Fibroblast of peridontal ligament (primary cell): Measurements from ENCODE around the gene NOTUM.
"Not testable (repeated sequence)": the region's sequence is repeated elsewhere in the genome, so short reads cannot be mapped to it uniquely, and the experiment has no call there.

Source experiments
- DNase-seq: peaks from one replicate; pipeline ENCODE4 v3.0.0-alpha.2; 2010; ENCODE audit errors: extremely low read depth

The NOTUM gene

DNA sequence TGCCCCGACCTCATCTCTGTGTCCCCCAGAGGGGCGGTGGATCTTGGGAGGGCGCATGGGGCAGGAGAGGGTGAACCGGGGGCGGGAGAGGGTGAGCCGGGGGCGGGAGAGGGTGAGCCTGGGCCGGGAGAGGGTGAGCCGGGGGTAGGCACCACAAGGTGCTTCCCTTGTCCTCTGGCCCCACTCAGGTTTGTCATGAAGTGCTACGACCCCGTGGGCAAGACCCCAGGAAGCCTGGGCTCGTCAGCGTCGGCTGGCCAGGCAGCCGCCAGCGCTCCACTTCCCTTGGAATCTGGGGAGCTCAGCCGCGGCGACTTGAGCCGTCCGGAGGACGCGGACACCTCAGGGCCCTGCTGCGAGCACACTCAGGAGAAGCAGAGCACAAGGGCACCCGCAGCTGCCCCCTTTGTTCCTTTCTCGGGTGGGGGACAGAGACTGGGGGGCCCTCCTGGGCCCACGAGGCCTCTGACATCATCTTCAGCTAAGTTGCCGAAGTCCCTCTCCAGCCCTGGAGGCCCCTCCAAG is 35.3 kb upstream of the NOTUM start:
- no peak for DNase-seq

DNA sequence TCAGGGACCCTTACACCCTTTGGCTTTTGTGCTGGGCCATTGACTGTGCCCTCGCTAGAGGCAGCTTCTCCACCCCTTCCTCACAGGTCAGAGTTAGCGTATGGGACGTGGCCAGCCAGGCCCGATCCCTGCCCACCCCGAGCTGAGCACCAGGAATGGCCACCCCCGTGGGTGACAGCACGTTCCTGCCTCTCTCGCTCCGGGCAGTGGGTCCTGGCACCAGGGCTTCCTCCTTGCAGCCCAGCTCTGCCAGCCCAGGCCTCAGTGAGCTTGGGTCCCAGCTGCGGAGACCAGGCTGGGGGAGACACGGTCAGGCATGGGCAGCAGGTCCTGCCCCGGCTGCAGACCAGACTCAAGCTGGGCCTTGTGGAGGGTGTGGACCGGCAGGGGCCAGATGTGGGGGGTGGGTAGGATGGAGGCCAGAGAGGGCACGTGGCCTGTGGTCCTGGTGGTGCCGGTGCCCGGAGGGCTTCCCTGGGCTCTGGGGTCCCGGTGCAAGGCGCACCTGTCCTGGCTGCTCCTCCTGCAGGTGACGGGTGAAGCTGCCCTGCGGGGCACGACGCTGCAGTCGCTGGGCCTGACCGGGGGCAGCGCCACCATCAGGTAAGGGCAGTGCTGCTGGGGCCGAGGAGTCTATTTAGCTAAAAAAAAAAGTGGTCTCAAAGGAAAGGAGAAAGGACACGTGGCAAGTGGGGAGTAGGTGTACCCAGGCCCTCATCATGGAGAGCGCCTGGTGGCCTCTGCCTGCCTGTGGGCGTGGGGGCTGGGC is 34.7 kb upstream of the NOTUM start:
- DNase-seq = no peak

DNA sequence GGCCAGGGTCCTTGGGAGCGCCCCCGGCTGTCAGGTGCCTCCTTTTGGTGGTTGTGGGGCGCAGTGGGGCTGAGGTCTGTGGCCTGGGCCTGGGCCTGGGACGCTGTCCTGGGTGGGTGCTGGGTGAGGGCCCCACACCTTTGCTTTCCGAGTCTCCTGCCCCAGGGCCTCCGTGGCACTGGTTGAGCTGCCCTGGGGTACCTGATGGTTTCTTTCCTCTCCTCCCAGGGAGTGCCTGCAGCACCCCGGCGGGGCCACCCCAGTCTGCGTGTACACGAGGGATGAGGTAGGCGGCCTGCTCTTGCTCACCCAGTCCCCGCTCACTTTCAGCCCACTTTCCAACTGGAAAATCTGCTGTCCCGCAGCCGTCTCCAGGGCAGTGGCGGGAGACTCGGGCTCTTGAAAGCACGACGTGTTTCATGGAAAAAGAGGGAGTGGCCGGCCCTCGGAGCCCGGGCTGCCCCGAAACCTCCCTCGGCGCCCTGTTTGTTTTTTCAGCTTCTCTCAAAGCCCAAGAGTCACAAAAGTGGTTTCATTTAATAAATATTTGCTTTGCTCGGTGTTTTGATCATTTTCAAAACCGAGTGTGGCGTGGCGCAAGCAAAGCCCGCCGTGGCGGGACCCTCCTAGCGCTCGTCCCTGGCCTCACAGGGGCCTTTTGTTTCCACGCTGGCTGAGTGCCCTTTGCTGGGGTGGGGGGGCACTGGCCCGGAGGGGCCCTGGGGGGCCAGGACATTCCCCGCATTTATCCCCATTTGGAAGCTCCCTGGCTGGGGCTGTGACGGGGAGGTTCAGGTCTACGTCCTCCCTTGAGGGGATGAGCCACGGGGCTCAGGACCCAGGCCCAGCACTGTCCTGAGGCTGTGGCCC is 33.8 kb upstream of the NOTUM start:
- DNase-seq = peak; percentile 7

DNA sequence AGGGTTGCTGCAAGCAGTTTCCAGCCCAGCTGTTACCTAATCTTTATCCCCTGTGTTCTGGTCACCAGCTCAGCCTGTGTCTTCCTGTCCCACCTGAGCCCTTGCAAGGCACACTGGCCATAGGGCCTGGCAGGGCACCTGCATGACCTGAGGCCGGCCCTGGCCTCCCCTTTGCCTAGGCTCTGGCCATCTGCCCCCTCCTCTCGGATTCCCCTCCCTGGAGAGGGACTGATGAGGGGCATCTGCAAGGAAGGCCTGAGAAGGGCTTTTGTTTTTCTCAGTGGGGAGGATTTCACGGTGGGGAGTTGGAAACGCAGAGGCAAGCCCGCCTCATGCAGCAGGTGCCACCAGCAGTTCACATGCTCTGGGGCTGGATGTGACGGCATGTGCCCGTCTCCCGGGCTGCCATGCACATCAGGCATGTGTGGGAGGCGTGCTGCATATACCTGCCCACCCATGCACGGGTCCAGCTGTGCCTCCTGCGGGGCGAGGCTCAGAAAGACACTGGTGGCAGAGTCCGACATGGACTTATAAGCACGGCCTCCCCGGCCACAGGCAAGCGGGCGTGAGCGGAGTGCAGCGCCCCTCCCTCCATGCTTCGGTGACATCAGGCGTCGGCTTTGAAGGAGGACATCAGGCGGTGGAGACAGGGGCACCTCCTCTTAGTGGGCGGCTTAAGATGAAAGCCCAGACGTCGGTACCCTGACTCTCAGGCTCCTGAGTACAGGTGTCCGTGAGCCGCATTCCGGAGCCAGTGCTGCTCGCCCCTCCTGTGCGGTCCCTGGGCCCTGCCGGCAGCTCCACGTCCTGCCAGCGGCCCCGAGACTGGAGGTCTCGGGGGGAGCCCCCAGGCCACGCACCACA is 33.0 kb upstream of the NOTUM start:
- DNase-seq = no peak

DNA sequence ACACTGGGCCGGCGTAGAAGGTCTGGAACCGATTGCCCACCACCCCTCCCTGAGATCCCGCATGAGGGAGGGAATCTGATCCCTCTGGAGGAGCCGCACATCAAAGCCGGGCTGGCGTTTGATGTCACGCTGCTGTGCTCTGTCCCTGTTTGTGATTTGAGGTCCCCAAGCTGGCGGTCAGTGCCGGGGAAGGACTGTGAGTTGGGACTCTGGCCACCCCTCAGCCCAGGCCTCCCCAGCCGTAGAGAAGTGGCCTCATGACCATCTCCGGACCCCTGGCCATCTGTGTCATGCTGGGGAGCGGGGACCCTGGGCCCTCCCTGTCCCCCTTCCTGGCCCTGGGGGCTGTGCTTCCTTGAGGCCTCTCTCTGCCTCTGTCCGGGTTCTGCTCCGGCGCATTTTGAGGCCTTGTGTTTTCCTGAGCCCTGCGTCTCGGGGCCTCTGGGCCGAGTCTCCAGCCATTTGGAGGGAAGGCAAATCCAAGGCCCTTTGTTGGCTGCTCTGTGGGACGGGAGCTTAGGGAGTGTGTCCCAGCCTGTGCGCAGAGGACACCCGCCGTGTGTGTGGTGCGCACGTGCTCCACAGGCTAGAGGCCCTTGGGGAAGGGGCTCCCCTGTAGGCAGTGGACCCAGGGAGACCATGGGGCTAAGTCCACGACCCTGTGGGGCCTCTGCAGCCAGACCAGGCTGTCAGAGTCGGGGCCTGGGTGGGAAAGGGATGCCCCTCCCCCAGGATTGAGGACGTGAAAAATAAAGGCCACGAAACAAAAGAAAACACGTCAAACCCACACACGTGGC is 31.5 kb upstream of the NOTUM start:
- DNase-seq = no peak

DNA sequence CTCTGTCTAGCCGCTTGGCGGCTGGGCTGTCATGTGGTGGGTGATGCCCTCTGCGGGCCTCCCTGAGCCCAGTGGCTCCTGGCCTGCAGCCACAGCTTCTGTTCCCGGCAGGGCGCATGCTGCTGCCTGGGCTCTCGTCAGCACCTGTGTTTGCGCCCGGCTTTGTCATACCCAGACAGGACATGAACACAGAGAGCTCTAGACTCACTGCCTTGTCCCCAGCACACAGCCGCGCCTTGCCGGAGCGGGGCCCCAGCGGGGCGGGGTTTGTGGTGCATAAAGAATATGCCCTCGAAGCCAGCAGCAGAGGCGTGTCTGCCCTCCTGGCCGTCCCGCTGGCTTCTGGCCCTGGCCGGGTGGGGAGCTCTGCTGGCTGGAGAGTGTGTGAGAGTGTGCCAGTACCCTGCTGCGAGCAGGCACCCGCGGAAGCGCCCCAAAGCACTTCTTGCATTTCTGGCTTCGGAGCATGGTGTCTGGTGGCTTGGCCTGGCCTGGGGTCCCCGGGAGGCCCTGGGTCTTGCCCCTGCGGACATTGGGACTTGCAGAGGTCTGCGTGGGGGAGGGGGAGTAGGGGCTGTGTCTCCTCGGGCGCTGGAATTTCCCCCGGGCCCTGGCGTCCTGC is 30.8 kb upstream of the NOTUM start:
- DNase-seq = peak; percentile 25

DNA sequence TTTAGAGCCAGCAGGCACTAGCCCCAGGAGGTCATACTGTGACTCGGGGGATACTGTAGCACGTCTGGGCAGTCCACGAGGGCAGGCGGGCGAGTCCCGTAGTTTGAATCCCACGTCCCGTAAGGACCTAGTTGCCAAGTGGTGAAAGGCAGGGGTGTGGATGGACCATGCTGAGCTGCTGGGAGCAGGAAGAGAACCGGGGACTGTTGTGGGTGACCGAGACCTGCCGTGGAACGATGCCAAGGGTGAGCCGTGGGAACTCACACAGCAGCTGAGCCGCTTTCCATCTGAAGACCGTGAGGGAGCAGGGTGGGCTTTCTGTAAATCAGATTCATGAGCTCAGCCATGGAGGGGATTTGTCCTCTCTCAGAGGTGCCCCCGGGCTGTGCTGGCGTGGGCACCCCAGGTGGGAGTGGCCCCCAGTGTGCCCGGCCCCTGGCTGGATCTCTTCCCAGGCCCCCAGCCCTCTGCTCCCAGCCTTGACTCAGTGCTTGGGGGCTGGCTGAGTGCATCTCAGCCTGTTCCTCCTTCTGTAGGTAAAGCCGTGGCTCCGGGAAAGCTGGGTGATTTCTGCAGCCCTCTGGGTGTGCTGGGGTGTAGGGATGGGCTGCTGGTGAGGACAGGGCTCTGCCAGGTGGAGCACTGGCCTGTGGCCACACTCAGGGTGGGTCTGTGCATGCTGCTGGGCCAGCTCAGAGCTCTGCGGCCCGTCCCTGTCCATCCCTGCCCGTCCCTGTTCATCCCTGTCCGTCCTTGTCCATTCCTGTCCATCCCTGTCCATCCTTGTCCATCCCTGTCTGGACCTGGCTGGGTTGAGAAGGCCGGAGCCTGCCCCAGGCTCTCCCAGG is 30.1 kb upstream of the NOTUM start:
- DNase-seq = no peak

DNA sequence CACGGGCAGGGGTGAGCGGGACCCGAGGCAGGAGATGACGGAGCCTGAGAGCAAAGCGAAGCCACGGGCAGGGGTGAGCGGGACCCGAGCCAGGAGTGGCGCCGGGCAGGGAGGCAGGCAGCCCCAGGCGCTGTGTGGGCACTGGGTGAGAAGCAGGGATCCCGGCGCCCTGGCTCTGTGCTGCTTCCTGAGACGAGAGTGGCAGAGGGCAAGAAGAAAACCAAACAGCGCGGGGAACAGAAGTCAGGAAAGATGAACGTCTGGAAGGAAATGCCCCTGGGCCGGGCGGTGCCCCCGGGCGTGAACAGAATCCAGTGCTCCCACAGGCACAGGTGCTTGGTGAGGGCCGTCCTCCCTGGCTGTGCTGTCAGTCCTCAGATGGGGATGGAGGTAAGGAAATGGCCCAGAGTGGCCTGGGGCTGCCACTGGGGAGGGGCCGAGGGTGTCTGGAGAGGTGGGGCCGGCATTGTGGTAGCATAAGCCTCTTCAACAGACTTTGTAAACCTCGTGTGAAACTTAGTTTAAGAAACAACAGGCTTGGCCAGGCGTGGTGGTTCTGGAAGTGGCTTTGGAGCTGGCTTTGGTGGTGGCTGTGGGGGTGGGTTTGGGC is 26.3 kb upstream of the NOTUM start:
- no peak for DNase-seq

DNA sequence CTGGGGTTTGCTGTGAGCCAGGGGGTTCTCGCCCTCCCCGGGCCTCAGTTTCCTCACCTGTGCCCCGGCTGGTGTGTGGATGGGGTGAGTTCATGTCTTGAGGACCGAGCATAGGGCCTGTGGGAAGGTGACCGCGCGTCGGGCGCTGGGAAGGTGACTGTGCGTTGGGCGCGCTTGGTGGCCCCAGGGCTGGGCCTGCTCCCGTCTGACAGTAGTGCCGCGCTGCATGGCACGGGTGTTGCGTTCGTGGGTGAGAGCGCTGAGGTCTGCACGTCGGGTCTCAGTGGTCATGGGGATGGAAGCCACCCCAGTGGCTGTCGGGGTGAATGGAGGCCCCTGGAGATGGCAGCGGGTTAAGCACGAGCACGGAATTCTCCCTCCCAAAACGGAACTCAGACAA is 25.6 kb upstream of the NOTUM start:
- no peak for DNase-seq

DNA sequence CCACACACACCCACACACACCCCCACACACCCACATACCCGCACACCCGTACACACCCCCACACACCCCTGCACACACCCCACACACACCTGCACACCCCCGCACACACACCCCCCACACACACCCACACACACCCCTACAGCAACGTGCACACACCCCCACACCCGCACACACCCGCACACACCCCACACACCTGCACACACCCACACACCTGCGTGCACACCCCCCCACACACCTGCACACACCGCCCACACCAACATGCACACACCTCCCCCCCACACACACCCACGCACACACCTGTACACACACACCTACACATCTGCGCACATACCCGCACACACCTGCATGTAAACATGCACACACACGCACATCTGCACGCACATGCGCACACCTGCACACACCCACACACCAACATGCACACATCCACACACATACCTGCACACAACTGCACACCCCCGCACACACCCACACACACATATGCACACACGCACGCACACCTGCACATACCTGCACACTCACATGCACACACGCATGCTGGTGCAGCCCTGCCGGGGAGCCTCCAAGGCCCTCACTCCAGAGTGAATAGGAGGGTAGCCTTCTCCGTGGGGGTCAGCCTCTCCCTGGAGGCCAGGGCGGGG is 23.9 kb upstream of the NOTUM start:
- DNase-seq = no peak

DNA sequence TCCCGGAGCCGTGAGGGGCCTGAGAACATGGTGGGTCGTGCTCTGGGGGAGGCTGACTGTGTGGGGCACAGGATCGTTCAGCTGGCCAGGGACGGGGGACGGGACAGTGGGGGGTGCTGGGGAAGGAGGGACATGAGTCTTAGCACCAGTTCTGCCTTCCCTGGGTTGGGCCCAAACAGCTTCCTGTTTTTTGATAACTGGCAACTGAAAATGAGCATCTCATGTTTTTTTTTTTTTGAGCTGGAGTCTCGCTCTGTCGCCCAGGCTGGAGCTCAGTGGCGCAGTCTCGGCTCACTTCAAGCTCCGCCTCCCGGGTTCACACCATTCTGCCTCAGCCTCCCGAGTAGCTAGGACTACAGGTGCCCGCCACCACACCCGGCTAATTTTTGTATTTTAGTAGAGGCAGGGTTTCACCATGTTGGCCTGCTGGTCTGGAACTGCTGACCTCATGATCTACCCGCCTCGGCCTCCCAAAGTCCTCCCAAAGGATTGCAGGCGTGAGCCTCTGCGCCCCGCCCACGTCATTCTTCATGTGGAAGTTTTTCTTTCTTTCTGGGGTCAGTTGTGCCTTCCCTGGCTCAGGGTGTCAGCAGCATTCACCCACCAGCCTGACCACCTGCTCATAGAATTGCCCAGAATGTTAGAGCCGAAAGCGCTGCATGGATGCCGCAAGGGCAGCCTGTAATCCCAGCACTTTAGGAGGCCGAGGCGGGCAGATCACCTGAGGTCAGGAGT is 22.8 kb upstream of the NOTUM start:
- no peak for DNase-seq

DNA sequence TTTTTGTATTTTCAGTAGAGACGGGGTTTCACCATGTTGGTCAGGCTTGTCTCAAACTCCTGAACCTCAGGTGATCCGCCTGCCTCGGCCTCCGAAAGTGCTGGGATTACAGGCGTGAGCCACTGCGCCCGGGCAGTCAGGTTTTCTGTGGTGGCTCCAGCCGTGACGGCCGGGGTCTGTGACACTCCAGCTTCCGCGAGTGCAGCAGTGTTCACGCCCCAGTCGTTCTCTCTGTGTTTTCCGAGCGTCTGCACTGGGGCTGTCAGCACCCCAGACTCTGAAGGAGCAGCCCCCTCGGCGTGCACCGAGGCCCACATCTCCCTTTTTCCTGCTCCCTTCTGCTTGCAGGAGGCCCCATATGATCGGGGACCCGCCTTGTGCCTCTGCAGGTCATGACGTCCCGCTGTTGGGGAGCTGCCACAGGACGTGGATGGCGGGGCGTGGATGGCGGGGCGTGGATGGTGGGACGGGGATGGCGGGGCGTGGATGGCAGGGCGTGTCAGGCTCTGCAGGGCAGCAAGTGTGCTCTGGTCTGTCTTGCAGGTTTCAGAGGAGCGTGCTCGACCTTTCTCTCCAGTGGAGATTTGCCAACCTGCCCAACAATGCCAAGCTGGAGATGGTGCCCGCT is 22.1 kb upstream of the NOTUM start:
- DNase-seq = no peak

DNA sequence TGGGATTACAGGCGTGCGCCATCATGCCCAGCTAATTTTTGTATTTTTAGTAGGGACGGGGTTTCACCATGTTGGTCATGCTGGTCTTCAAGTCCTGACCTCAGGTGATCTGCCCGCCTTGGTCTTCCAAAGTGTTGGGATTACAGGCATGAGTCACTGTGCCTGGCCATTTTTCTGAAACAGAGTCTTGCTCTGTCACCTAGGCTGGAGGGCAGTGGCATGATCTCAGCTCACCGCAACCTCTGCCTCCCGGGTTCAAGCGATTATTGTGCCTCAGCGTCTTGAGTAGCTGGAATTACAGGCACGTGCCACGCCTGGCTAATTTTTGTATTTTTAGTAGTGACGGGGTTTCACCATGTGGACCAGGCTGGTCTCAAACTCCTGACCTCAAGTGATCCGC is 20.5 kb upstream of the NOTUM start:
- not testable (repeated sequence) for DNase-seq

DNA sequence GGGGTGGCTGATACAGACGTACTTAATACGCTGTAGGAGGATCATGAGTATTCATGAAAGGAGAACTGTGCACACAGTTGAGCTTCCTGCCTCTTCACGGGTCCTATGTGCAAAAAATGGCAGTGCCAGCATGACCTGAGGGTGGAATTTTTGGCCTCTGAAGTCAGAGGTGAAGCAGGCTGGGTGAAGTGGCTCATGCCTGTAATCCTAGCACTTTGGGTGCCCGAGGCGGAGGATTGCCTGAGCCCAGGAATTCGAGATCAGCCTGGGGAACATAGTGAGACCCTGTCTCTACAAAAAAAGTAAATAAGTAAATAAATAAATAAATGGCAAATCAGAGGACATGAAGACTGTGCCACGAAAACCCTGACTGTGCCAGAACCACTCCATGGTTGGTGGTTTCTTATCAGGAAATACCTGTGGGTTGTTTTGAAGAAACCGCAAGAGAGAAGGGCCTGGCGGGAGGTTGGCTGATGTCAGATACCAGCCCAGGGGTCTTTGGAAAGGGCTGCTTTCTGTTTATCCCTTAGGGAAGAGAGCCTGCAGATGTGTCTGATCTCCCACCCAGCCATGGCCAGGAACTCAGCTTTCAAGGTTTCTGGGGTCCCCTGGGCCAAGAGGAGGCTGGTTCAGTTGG is 19.8 kb upstream of the NOTUM start:
- no peak for DNase-seq

DNA sequence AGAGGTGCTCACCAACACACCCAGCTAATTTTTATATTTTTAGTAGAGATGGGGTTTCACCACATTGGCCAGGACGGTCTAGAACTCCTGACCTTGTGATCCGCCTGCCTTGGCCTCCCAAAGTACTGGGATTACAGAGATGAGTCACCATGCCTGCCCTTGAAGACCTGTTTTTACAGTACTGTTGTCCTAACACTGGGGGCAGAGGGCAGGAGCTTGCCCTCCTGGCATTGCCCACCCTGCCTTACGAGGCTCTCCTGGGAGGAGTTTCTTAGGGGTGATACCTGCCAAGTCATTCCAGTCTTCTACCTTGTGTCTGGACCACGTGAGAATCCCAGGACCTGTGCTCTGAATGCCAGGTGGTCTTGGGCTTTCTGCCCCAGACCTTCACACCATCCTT is 19.1 kb upstream of the NOTUM start:
- no peak for DNase-seq

DNA sequence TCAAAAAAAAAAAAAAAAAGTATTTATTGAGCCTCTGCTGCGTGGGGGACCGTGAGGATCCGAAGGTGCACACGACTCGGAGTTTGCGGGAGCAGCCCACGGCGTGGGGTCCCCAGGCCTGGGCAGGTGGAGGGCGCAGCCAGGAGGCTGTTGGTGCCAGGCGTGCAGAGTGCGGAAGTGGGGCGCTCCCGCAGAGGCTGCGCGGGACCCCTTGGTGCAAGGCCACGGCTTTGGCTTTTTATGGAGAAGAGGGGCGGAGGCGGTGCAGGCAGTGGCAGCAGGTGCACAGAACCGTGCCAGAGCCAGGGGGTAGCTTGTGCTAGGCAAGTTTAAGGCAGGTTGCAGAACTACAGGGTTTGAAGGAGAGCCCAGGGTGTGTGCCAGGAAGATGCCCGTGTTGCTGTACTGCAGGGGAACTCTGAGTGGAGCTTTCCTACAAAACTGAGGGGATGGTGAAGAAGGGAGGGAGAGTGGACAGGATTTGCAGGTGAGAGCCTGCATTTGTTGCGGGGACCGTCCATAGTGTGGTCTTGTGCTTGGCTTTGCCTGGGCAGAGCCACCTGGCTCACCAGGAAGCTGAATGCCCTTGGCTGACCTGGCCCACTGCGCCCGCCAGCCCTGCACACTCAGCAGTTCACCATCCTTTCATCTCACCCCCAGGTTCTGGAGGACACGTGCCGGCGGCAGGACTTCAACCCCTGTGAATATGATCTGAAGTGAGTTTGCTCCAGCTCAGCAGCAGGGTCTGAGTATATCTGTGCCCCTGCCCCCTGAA is 17.7 kb upstream of the NOTUM start:
- no peak for DNase-seq
